Mesendoderm (in vitro differentiated cells): ENCODE measurements around the gene RSPH1.

Experiments used
- DNase-seq: peaks from one replicate; pipeline ENCODE4 v3.0.0; 2013
- H2AK5ac ChIP-seq: 2 replicates; pipeline ENCODE4 v1.6.1; 2013; ENCODE audit warnings: low read length, inconsistent platforms
- H2BK120ac ChIP-seq: 2 replicates; pipeline ENCODE4 v1.6.1; 2013; ENCODE audit warnings: low read depth, mild to moderate bottlenecking, low read length, moderate library complexity, mixed read lengths
- H2BK15ac ChIP-seq: replicated peaks from 2 replicates; pipeline ENCODE4 v1.6.1; 2013; ENCODE audit warnings: low read depth, mild to moderate bottlenecking, moderate library complexity
- H2BK5ac ChIP-seq: 2 replicates; pipeline ENCODE4 v1.6.1; 2013; ENCODE audit warnings: low read length, inconsistent platforms
- H3K18ac ChIP-seq: 2 replicates; pipeline ENCODE4 v1.6.1; 2013; ENCODE audit warnings: mild to moderate bottlenecking, low read length, mixed read lengths
- H3K23ac ChIP-seq: one replicate; pipeline ENCODE4 v1.6.1; 2013; ENCODE audit warnings: low read length
- H3K27ac ChIP-seq: 2 replicates; pipeline ENCODE4 v1.5.1; 2013; ENCODE audit warnings: low read depth, mild to moderate bottlenecking, inconsistent platforms, low read length, moderate library complexity
- H3K27me3 ChIP-seq: 2 replicates; pipeline ENCODE4 v1.6.1; 2013; ENCODE audit warnings: low read length, control low read depth, mild to moderate bottlenecking, inconsistent platforms; ENCODE audit not compliant: insufficient read depth, poor library complexity
- H3K36me3 ChIP-seq: 2 replicates; pipeline ENCODE4 v1.6.1; 2013; ENCODE audit warnings: low read length, inconsistent platforms; ENCODE audit not compliant: control insufficient read depth, insufficient read depth
- H3K4ac ChIP-seq: one replicate; pipeline ENCODE4 v1.6.1; 2013; ENCODE audit warnings: low read depth, mild to moderate bottlenecking, low read length, moderate library complexity
- H3K4me1 ChIP-seq: 2 replicates; pipeline ENCODE4 v1.6.1; 2013; ENCODE audit warnings: low read depth, low read length, inconsistent platforms; ENCODE audit not compliant: control insufficient read depth
- H3K4me2 ChIP-seq: 2 replicates; pipeline ENCODE4 v1.6.1; 2013; ENCODE audit warnings: low read length
- H3K4me3 ChIP-seq: 2 replicates; pipeline ENCODE4 v1.5.1; 2013; ENCODE audit warnings: mild to moderate bottlenecking, low read length
- H3K56ac ChIP-seq: one replicate; pipeline ENCODE4 v1.6.1; 2013; ENCODE audit warnings: low read length
- H3K79me1 ChIP-seq: 2 replicates; pipeline ENCODE4 v1.6.1; 2013; ENCODE audit warnings: low read length, inconsistent platforms
- H3K79me2 ChIP-seq: 2 replicates; pipeline ENCODE4 v1.6.1; 2013; ENCODE audit warnings: mild to moderate bottlenecking, low read length; ENCODE audit not compliant: control insufficient read depth, insufficient read depth
- H3K9ac ChIP-seq: 2 replicates; pipeline ENCODE4 v1.6.1; 2013; ENCODE audit warnings: low read length, inconsistent platforms
- H4K5ac ChIP-seq: one replicate; pipeline ENCODE4 v1.6.1; 2013; ENCODE audit warnings: low read length
- H4K8ac ChIP-seq: one replicate; pipeline ENCODE4 v1.6.1; 2013; ENCODE audit warnings: low read depth, mild to moderate bottlenecking, control low read depth, low read length, moderate library complexity
- WGBS: extraction: QIAGEN DNeasy Blood & Tissue Kit; methylation state at CpG from one replicate; pipeline ENCODE4 v1.1.7; 2013; ENCODE audit warnings: low lambda C conversion rate, missing lambda C conversion rate; ENCODE audit not compliant: insufficient coverage; ENCODE audit errors: extremely low coverage; 5-methylcytosine and 5-hydroxymethylcytosine counted together

The RSPH1 gene

DNA sequence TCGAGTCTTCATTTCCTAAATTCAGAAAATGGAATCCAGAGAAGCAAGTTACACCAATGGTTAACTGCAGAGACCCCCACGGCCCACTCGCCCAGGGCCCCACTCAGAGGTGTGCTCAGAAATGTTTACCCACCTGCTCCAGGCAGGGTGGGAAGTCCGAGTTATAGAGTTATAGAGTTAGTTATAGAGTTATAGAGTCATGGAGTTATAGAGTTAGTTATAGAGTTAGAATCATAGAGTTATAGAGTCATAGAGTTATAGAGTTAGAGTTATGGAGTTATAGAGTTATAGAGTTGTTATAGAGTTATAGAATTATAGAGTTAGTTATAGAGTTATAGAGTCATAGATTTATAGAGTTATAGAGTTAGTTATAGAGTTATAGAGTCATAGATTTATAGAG is 60.6 kb downstream of the RSPH1 start:
- Histone ChIP-seq H3K27me3 (no peaks in the 10 kb centered on the region), H3K56ac (no peak overlapping the region), H3K27ac (no peak overlapping the region), H2BK5ac (no peak overlapping the region), H3K4me1 (no peaks in the 10 kb centered on the region), H3K79me2 (no peaks in the 10 kb centered on the region), H3K9ac (no peak overlapping the region), H3K4ac (no peak overlapping the region), H2BK120ac (no peak overlapping the region), H3K4me3 (no peak overlapping the region), H4K8ac (no peak overlapping the region), H3K18ac (no peak overlapping the region), H4K5ac (no peak overlapping the region), H2AK5ac (no peak overlapping the region), H3K79me1 (no peaks in the 10 kb centered on the region), H3K23ac (no peak overlapping the region), H3K36me3 (no peaks in the 10 kb centered on the region), H2BK15ac (no peak overlapping the region), H3K4me2 (no peak overlapping the region)
- no CpG with 5 or more reads among the region's 4 CpGs for WGBS
- no peak for DNase-seq

DNA sequence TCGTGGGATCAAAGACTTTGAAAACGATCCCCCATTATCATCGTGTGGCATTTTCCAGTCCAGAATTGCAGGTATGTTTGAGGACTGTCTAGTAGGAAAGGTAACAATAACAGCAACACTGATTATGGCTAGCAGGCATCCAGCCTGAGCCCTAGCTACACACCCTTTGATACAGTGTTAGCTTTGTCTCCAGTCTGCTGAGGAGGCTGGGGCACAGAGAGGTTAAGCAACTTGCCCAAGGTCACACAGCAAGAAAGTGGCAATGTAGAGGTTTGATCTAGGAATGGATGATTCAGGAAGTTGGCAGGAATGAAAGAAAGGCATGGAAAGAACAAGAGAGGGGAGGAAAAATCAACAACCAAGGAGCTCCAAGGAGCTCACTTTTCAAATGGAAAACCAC is 61.1 kb downstream of the RSPH1 start:
- H2BK120ac ChIP-seq, result no peak overlapping the region
- no peak overlapping the region for H3K18ac ChIP-seq
- H3K4me3 ChIP-seq, result no peak overlapping the region
- no peaks in the 10 kb centered on the region for H3K79me1 ChIP-seq
- no peak overlapping the region for H3K4me2 ChIP-seq
- no peak overlapping the region for H2BK5ac ChIP-seq
- no peak overlapping the region for H3K23ac ChIP-seq
- no peaks in the 10 kb centered on the region for H3K79me2 ChIP-seq
- H4K5ac ChIP-seq, result no peak overlapping the region
- no peak overlapping the region for H4K8ac ChIP-seq
- DNase-seq, result no peak
- H2AK5ac ChIP-seq, result no peak overlapping the region
- WGBS, result no CpG with 5 or more reads among the region's 3 CpGs
- H3K36me3 ChIP-seq, result no peaks in the 10 kb centered on the region
- no peak overlapping the region for H2BK15ac ChIP-seq
- H3K56ac ChIP-seq, result no peak overlapping the region
- no peak overlapping the region for H3K27ac ChIP-seq
- no peaks in the 10 kb centered on the region for H3K4me1 ChIP-seq
- H3K27me3 ChIP-seq, result no peaks in the 10 kb centered on the region
- H3K9ac ChIP-seq, result no peak overlapping the region
- H3K4ac ChIP-seq, result no peak overlapping the region

DNA sequence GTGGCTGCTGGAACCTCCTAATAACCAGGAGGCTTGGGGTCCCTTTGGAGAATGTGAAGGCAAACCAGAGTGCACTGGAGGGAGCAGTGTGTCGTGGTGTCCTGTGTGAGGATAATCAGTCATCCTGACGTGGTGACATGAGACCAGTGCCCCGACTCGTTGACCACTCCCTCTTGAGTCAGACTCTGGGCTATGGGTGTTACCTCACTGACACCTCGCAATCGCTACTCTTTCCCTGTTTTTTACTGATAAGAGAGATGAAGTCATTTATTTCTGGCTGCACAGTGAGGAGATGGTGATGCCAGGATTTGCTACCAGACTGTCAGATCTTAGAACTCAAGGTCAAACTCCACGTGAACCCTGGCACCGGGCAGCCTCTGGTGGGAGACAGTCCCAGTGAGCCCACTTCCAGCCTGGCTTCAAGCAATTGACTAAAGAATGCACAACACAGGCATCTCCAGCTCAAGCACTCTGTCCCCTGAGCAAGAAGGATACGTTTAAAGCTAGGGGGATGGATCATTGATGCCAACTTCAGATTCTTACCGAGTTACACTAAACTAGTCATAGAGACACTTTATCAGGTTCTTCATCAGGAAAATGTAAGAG is 62.0 kb downstream of the RSPH1 start:
- H2BK15ac ChIP-seq, result no peak overlapping the region
- no CpG with 5 or more reads among the region's 10 CpGs for WGBS

DNA sequence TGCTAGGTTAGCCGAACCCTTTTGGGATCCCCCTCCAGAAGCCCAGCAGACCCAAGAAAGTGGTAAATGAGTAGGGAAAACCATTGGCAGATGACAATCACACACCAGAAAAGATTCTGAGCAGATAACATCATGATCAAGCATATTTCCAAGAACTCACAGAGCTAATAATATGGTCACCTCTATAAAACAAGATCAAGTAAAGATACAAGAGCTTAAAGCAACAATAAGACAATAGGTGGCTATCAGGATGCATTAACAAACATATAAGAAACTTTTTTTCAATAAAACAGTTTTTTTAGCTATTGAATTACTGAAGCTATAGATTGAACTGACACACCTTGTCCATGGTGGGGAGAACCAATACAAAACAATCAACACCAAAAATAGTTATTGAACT is 63.3 kb downstream of the RSPH1 start:
- no peaks in the 10 kb centered on the region for H3K4me1 ChIP-seq
- no peak overlapping the region for H3K23ac ChIP-seq
- no peak overlapping the region for H3K18ac ChIP-seq
- no peak overlapping the region for H3K27ac ChIP-seq
- H4K5ac ChIP-seq, result no peak overlapping the region
- no peak overlapping the region for H3K56ac ChIP-seq
- no peak overlapping the region for H3K4me3 ChIP-seq
- no peak for DNase-seq
- no CpG with 5 or more reads among the region's 1 CpG for WGBS
- no peaks in the 10 kb centered on the region for H3K79me1 ChIP-seq
- no peaks in the 10 kb centered on the region for H3K27me3 ChIP-seq
- no peak overlapping the region for H2AK5ac ChIP-seq
- no peak overlapping the region for H3K9ac ChIP-seq
- no peaks in the 10 kb centered on the region for H3K36me3 ChIP-seq
- H2BK5ac ChIP-seq, result no peak overlapping the region
- H4K8ac ChIP-seq, result no peak overlapping the region
- H2BK120ac ChIP-seq, result no peak overlapping the region
- H3K79me2 ChIP-seq, result no peaks in the 10 kb centered on the region
- H3K4ac ChIP-seq, result no peak overlapping the region
- H2BK15ac ChIP-seq, result no peak overlapping the region
- H3K4me2 ChIP-seq, result no peak overlapping the region

More for the DNA sequence above, 62.0 kb downstream of the RSPH1 start:
- Histone ChIP-seq H3K27ac (no peak overlapping the region), H3K79me2 (no peaks in the 10 kb centered on the region), H2AK5ac (no peak overlapping the region), H3K27me3 (no peaks in the 10 kb centered on the region), H3K36me3 (no peaks in the 10 kb centered on the region), H3K4ac (no peak overlapping the region), H4K5ac (no peak overlapping the region), H3K4me3 (no peak overlapping the region), H2BK120ac (no peak overlapping the region), H3K4me1 (no peaks in the 10 kb centered on the region), H3K9ac (no peak overlapping the region), H3K79me1 (no peaks in the 10 kb centered on the region), H3K18ac (no peak overlapping the region), H3K56ac (no peak overlapping the region), H3K23ac (no peak overlapping the region), H3K4me2 (no peak overlapping the region), H2BK5ac (no peak overlapping the region), H4K8ac (no peak overlapping the region)
- DNase-seq, result no peak

DNA sequence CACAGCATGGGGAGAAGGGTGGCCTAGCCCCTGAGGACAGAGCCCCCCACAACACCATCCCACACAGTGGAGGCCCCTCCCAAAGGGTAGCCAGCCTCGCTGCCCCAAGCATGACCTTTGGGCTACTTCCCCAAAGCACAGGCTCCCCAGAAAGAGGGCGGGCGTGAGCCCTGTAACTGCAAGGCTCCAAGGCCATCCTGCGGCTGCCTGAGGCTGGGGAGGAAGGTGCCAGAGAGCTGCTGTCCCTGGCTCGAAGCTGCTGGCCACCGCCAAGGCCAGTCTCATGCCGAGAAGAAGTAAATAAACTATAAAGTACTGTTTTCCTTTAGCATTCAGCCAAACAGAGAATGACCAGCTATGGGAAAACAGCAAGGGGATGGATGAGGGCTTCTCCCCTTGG is 64.8 kb downstream of the RSPH1 start:
- Histone ChIP-seq H3K56ac (no peak overlapping the region), H3K23ac (no peak overlapping the region)
- WGBS, result no CpG with 5 or more reads among the region's 7 CpGs

DNA sequence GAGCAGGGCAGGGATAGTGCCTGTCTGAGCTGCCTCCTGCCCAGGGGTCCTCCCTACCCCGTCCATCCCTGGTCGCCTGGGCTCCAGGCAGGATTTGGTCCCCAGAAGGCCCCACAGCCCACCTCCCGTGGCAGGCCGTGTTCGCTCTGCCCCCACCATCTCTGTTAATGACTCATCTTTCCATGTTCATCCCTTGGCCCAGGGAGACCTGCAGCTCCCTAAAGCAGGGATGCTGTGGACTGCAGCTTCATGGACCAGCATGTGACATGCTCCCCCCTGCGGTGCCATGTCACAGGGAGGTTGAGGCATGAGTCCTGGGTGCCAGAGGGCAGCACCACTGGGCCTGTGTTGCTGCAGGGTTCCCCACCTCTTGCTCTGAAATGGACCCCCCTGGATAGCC is 65.5 kb downstream of the RSPH1 start:
- H2BK15ac ChIP-seq, result no peak overlapping the region
- no peaks in the 10 kb centered on the region for H3K36me3 ChIP-seq
- no peak overlapping the region for H3K27ac ChIP-seq
- WGBS, result no CpG with 5 or more reads among the region's 6 CpGs
- no peak overlapping the region for H2BK5ac ChIP-seq
- H3K79me1 ChIP-seq, result no peaks in the 10 kb centered on the region
- no peaks in the 10 kb centered on the region for H3K27me3 ChIP-seq
- no peak overlapping the region for H3K18ac ChIP-seq
- no peak overlapping the region for H3K9ac ChIP-seq
- H3K4ac ChIP-seq, result no peak overlapping the region
- H3K23ac ChIP-seq, result no peak overlapping the region
- H3K4me1 ChIP-seq, result no peaks in the 10 kb centered on the region
- H2BK120ac ChIP-seq, result no peak overlapping the region
- no peaks in the 10 kb centered on the region for H3K79me2 ChIP-seq
- H4K8ac ChIP-seq, result no peak overlapping the region
- H3K4me3 ChIP-seq, result no peak overlapping the region
- H3K56ac ChIP-seq, result no peak overlapping the region
- H4K5ac ChIP-seq, result no peak overlapping the region
- H3K4me2 ChIP-seq, result no peak overlapping the region
- DNase-seq, result no peak
- no peak overlapping the region for H2AK5ac ChIP-seq

More for the DNA sequence above, 64.8 kb downstream of the RSPH1 start:
- H3K4me3 ChIP-seq, result no peak overlapping the region
- no peak overlapping the region for H3K4ac ChIP-seq
- H2BK120ac ChIP-seq, result no peak overlapping the region
- H3K4me2 ChIP-seq, result no peak overlapping the region
- no peak overlapping the region for H2BK15ac ChIP-seq
- H4K5ac ChIP-seq, result no peak overlapping the region
- H2BK5ac ChIP-seq, result no peak overlapping the region
- H3K9ac ChIP-seq, result no peak overlapping the region
- H3K36me3 ChIP-seq, result no peaks in the 10 kb centered on the region
- H3K4me1 ChIP-seq, result no peaks in the 10 kb centered on the region
- no peak overlapping the region for H3K18ac ChIP-seq
- no peaks in the 10 kb centered on the region for H3K27me3 ChIP-seq
- no peak overlapping the region for H3K27ac ChIP-seq
- H3K79me2 ChIP-seq, result no peaks in the 10 kb centered on the region
- H2AK5ac ChIP-seq, result no peak overlapping the region
- no peak overlapping the region for H4K8ac ChIP-seq
- no peaks in the 10 kb centered on the region for H3K79me1 ChIP-seq
- DNase-seq, result no peak
